CD14-positive monocyte (primary cell): ENCODE measurements around the gene LACRT. TPM values are rescaled to one million over a fixed set of nuclear protein-coding genes. Genes with fewer than 3 reads are reported as not detected.

Source experiments
- DNase-seq, 3 donors: peaks; one replicate each; pipeline ENCODE4 v3.0.0-alpha.2; 2011 to 2022
- H2AFZ ChIP-seq: 2 replicates; pipeline ENCODE4 v1.6.0; 2012; ENCODE audit warnings: mild to moderate bottlenecking, low read depth, low read length, inconsistent platforms; ENCODE audit not compliant: insufficient read depth, poor library complexity, severe bottlenecking
- H3K27ac ChIP-seq, 2 donors: 1 replicate in 1 of 2; 2 replicates in 1 of 2; pipeline ENCODE4 v1.5.1; 2012 to 2013; ENCODE audit warnings: low read length in 2 of 2, control low read depth in 1 of 2, inconsistent platforms in 1 of 2, low read depth in 1 of 2, mild to moderate bottlenecking in 1 of 2
- H3K27me3 ChIP-seq, 2 donors: one replicate each; pipeline versions ENCODE4 v1.6.0 to v1.6.1; 2011 to 2013; ENCODE audit warnings: low read length in 2 of 2; ENCODE audit not compliant: control insufficient read depth in 2 of 2, insufficient read depth in 2 of 2
- H3K36me3 ChIP-seq, 2 donors: replicated peaks in 1 of 2; 1 replicate in 1 of 2; 2 replicates in 1 of 2; pipeline versions ENCODE4 v1.5.1 to v1.6.1; 2012 to 2013; ENCODE audit warnings: low read length in 2 of 2, control low read depth in 1 of 2, inconsistent platforms in 1 of 2, mild to moderate bottlenecking in 1 of 2; ENCODE audit not compliant: insufficient read depth in 2 of 2, control insufficient read depth in 1 of 2
- H3K4me1 ChIP-seq, 2 donors: 1 replicate in 1 of 2; 2 replicates in 1 of 2; pipeline versions ENCODE4 v1.5.1 to v1.6.1; 2012 to 2013; ENCODE audit warnings: low read length in 2 of 2, control low read depth in 1 of 2, inconsistent platforms in 1 of 2, mild to moderate bottlenecking in 1 of 2, moderate library complexity in 1 of 2; ENCODE audit not compliant: insufficient read depth in 2 of 2, control insufficient read depth in 1 of 2
- H3K4me2 ChIP-seq: replicated peaks from 2 replicates; pipeline ENCODE3; 2012; ENCODE audit warnings: low read length, moderate library complexity, mild to moderate bottlenecking; ENCODE audit not compliant: poor library complexity, severe bottlenecking; ENCODE audit errors: extremely low read depth
- H3K4me3 ChIP-seq, 3 experiments: fragments of 200-600 bp in 1 of 3; sonication (generic) in 1 of 3; replicated peaks in 1 of 3; 1 replicate in 2 of 3; 2 replicates in 1 of 3; pipeline ENCODE4 v1.5.1; 2011 to 2013; ENCODE audit warnings: low read length in 3 of 3, mild to moderate bottlenecking in 3 of 3, control low read depth in 2 of 3, low read depth in 2 of 3, inconsistent platforms in 1 of 3, moderate library complexity in 1 of 3
- H3K79me2 ChIP-seq: 2 replicates; pipeline ENCODE4 v1.6.0; 2012; ENCODE audit warnings: mild to moderate bottlenecking, control low read depth, inconsistent platforms, low read length, moderate library complexity; ENCODE audit not compliant: insufficient read depth
- H3K9ac ChIP-seq: 2 replicates; pipeline ENCODE4 v1.6.0; 2017; ENCODE audit warnings: low read length, mild to moderate bottlenecking; ENCODE audit not compliant: insufficient read depth, poor library complexity, severe bottlenecking
- H3K9me3 ChIP-seq, 2 donors: replicated peaks in 1 of 2; 1 replicate in 1 of 2; 2 replicates in 1 of 2; pipeline versions ENCODE4 v1.5.1 to v1.6.1; 2012 to 2013; ENCODE audit warnings: low read length in 2 of 2, control low read depth in 1 of 2; ENCODE audit not compliant: control insufficient read depth in 1 of 2, insufficient read depth in 1 of 2
- H4K20me1 ChIP-seq: 2 replicates; pipeline ENCODE4 v1.6.0; 2012; ENCODE audit warnings: mild to moderate bottlenecking, low read length, control low read depth, moderate library complexity; ENCODE audit not compliant: insufficient read depth
- H3K27ac Mint-ChIP-seq, 7 donors: one replicate each; pipeline ENCODE4 v1.8.0; 2020; ENCODE audit warnings: mild to moderate bottlenecking in 7 of 7, mixed read lengths in 7 of 7, moderate library complexity in 6 of 7, inconsistent platforms in 2 of 7
- H3K27me3 Mint-ChIP-seq, 3 donors: one replicate each; pipeline ENCODE4 v1.8.0; 2021 to 2022; ENCODE audit warnings: low read depth in 3 of 3, mild to moderate bottlenecking in 3 of 3, mixed read lengths in 3 of 3, moderate library complexity in 3 of 3, inconsistent platforms in 1 of 3
- H3K36me3 Mint-ChIP-seq, 2 donors: one replicate each; pipeline ENCODE4 v1.8.0; 2020; ENCODE audit warnings: mixed read lengths in 2 of 2, inconsistent platforms in 1 of 2, mild to moderate bottlenecking in 1 of 2
- H3K4me1 Mint-ChIP-seq: one replicate; pipeline ENCODE4 v1.8.0; 2020; ENCODE audit warnings: mild to moderate bottlenecking, mixed read lengths
- H3K4me3 Mint-ChIP-seq, 2 donors: one replicate each; pipeline ENCODE4 v1.8.0; 2020; ENCODE audit warnings: mild to moderate bottlenecking in 2 of 2, mixed read lengths in 2 of 2, moderate library complexity in 1 of 2
- H3K9me3 Mint-ChIP-seq, 7 donors: one replicate each; pipeline ENCODE4 v1.8.0; 2020 to 2022; ENCODE audit warnings: mixed read lengths in 7 of 7, mild to moderate bottlenecking in 6 of 7, moderate library complexity in 6 of 7, inconsistent platforms in 2 of 7
- CTCF ChIP-seq: fragments of 200-600 bp; IDR thresholded peaks from one replicate; pipeline ENCODE4 v1.8.0; 2022; ENCODE audit warnings: antibody characterized with exemption, mild to moderate bottlenecking
- WGBS: methylation state at CpG from one replicate; pipeline ENCODE4 v1.1.5; 2013; ENCODE audit warnings: missing lambda C conversion rate; ENCODE audit not compliant: insufficient coverage; 5-methylcytosine and 5-hydroxymethylcytosine counted together
- intact Hi-C, 2 donors: fragments of 100-400 bp; cut with micrococcal nuclease; formaldehyde crosslinking; loops; one replicate each; pipeline versions ENCODE4 v1.15.0 to v1.15.1; 2023
- polyA plus RNA-seq, 3 donors: library from polyadenylated mRNA; depleted of rRNA in 1 of 3; unstranded in 2 of 3; stranded (reverse) in 1 of 3; fragments of 300-500 nt in 2 of 3; fragments of >200 nt in 1 of 3; fragmentation: Illumina TruSeq in 2 of 3; gene quantifications; 1 replicate in 2 of 3; 2 replicates in 1 of 3; pipeline ENCODE4 v1.2.3, GENCODE V29; 2012 to 2021

LACRT gene
- polyA plus RNA-seq, 3 donors, result not detected

GRCh38 chr12:54648265-54648664, 13.6 kb upstream of the LACRT start, which contains the start of gene DCD:
Gene DCD, minus strand, starts transcription at chr12:54648365. Its CDS starts 62 bp downstream, at chr12:54648303.
- Histone ChIP-seq H4K20me1 (no peaks in the 10 kb centered on the region), H3K4me2 (no peak within 1 kb of the TSS), H3K9ac (no peak within 1 kb of the TSS), H3K36me3 (no peaks in the 10 kb centered on the region), H2AFZ (no peak within 1 kb of the TSS), H3K9me3 (no peaks in the 10 kb centered on the region), H3K27me3 (peaks cover 2 to 5% of the 10 kb centered on the region in 2 donors), H3K27ac (no peak within 1 kb of the TSS), H3K4me1 (peaks cover 0 to 5% of the 10 kb centered on the region in 2 donors), H3K4me3 (no peak within 1 kb of the TSS), H3K79me2 (no peaks in the 10 kb centered on the region)
- no peak for TF ChIP-seq CTCF
- no peak for DNase-seq
- peaks cover 2 to 15% (median 11%) of the 10 kb centered on the region in 3 donors for H3K27me3 Mint-ChIP-seq
- intact Hi-C loops, result no loop called here
- 86% methylated on average over 1 of the region's 2 CpGs for whole genome bisulfite sequencing
- no peaks in the 10 kb centered on the region for H3K4me1 Mint-ChIP-seq
- H3K9me3 Mint-ChIP-seq, result no peaks in the 10 kb centered on the region
- H3K27ac Mint-ChIP-seq, result peak within 1 kb of the TSS in 1 of 7 donors; percentile 79
- H3K4me3 Mint-ChIP-seq, result no peak within 1 kb of the TSS
- H3K36me3 Mint-ChIP-seq, result no peaks in the 10 kb centered on the region

- Mint-ChIP-seq H3K36me3 (no peaks in the 10 kb centered on the region), H3K4me1 (peaks cover 15% of the 10 kb centered on the region), H3K27ac (peak overlapping the region in 1 of 7 donors; percentile 19), H3K4me3 (peak overlapping the region in 1 of 2 donors; percentile 58), H3K9me3 (peaks cover 0 to 2% (median 0%) of the 10 kb centered on the region in 7 donors), H3K27me3 (peaks cover 1 to 5% (median 2%) of the 10 kb centered on the region in 3 donors)
- Histone ChIP-seq H3K36me3 (no peaks in the 10 kb centered on the region), H3K27ac (no peak overlapping the region), H3K4me1 (peaks cover 13 to 16% of the 10 kb centered on the region in 2 donors), H4K20me1 (no peaks in the 10 kb centered on the region), H3K4me3 (no peak overlapping the region), H3K4me2 (no peak overlapping the region), H3K9me3 (no peaks in the 10 kb centered on the region), H3K27me3 (peaks cover 0 to 2% of the 10 kb centered on the region in 2 donors), H3K9ac (no peak overlapping the region), H2AFZ (no peak overlapping the region), H3K79me2 (no peaks in the 10 kb centered on the region)
- whole genome bisulfite sequencing, result no CpG with 5 or more reads among the region's 1 CpG
- TF ChIP-seq CTCF, result no peak
- peak in 1 of 3 donors; percentile 5 for DNase-seq
- intact Hi-C loops, result no loop called here
Observed at GRCh38 chr12:54641554-54641953, 6.9 kb upstream of the LACRT start.
